Kidney glomerular epithelial cell (primary cell): ENCODE results near the gene OCRL.

Experiments
- DNase-seq: peaks from one replicate; lab custom pipeline; 2025; lab: John Stamatoyannopoulos, UW

The OCRL gene

DNA sequence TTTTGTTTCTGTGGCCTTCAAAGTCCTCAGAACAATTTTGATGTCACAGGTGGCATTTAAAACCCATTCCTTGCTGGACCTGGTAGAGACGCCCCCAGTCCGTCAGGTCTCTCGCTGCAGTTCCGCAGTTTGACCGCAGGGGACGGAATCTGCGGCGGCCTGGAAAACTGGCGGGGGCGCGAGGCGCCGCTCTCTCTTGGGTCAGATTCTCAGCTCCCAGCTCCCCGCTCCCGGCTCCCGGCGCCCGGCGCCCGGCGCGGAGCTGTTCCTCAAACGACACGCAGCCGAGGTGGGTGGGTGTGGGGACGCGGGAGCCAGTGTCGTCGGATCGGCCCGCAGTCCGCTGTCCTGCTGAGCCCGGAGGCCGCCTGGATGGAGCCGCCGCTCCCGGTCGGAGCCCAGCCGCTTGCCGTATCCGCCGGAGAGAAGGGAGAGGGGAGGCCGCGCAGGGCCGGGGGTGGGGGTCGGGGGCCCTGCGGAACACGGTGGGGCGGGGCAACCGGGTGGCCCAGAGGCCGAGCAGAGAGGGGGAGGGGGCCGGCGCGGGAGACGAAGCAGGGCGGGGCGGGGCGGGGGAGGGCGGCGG, at the start of gene OCRL:
Gene OCRL, plus strand, starts transcription at position 192 of the 586 bp plus-strand sequence. Its CDS starts 181 bp downstream, at position 373.
- peak; percentile 10 for DNase-seq

DNA sequence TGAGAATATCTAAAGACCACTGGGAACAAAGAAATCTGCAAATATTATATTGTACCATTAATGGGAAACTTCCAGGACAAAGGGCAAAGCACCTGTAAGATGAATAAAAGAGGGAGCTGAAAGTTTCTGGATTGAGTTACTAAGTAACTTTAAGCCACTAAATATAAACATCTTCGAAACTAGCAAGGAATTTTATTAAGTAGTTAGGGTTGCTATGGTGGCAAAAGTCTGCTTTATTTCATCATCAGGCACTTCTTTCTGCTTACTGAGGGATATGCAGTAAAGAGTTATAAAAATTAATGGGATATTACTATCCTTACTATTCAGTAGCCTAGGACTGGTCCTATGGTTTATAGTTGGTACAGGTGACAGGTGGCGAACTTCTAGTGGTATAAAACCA, 49.7 kb upstream of the OCRL start:
- DNase-seq: no peak

DNA sequence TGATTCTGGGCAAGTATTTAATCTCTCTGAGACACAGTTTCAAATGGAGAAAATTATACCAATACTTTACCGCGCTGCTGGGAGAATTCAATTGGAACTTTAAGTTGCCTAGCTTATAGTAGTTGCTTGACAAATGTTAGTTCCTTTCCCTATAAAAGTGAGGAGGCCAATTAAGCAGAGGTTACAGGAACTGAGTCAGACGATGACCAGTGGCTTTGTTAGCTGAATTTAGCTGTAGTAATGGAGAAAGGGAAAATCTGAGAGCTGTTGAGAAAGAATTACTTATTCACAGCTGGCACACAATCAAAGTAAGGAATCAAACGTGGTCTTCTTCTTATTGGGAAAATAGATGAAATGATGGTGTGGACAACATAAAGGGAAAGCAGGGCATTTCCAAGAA, 46.4 kb upstream of the OCRL start:
- peak; percentile 12 for DNase-seq

DNA sequence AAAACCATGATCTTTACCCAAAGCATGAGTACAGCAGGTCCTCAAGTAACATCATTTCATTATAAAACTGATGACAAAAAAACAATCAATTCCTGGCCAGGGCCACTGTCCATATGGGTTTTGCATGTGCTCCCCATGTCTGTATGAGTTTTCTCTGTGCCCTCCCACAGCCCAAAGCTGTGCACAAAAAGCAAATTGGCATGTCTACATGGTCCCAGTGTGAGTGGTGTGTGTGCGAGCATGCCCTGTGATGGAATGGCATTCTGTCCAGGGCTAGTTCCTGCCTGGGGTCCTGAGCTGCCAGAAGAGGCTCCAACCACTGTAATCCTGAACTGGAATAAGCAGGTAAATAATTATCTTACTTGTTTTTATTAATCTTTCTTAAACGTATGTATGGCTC, 45.2 kb upstream of the OCRL start:
- no peak for DNase-seq

DNA sequence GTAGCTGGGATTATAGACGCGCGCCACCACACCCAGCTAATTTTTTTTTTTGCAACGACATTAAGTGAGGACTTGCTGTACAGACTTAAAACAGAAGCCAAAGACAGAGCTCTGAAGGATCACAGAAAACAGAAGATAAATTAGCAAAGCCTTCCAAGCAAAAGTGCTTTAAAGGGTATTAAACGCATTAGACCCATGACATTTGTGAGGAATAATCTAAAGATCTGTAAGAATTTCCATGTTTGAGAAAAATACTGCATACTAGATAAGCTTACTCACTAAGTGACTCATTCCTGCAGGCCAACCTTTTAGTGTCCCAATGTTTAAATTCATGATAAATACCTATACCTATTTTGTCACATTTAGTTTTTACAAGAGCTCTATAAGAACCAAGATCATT, 44.2 kb upstream of the OCRL start:
- no peak for DNase-seq

DNA sequence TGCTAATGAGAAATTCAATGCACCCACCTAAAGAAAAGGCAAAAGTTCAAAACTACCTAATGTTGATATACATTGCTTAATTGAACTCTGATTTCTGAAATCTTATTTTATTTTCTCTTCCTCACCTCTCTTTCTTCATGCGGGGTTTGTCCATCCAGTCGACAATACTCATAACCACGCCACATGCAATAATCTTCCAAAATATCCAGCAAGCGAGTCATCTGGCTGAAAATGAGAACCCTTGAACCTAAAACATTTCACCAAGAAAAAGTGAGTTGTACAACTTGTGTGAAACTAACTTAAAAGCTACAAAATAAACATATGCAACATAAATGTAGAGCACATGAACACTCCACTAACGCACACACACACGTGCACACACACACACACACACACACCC, 43.4 kb upstream of the OCRL start:
- no peak for DNase-seq

DNA sequence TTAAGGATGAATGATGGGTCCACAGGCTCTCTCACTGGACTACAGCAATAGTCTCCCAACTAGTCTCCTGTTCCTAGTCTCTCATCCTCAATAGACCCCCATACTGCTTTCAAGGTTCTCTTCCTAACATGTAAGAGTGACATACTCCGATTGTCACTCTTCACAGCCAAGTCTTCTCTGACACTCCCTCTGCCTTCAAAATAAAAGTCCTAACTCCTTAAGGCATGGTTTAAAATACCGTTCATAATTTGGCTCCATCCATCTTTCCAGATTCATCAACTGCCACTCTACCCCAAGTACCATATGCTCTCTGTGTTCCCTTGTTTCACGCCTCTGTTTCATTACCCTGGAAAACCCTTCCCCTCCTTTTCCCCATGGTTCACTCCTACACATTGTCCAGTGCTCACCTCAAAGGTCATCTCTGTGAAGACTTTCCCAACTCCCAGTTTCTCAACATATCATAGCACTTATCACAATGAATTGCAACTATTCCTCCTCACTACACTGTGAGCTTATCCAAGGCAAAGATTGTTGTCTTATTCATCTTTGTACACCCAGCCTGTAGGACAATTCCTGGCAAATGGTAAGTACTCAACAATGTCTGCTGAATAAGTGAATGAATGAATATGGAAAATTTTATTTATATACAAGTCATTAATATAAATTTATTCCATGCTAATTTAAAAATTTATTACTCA, 42.8 kb upstream of the OCRL start:
- no peak for DNase-seq

DNA sequence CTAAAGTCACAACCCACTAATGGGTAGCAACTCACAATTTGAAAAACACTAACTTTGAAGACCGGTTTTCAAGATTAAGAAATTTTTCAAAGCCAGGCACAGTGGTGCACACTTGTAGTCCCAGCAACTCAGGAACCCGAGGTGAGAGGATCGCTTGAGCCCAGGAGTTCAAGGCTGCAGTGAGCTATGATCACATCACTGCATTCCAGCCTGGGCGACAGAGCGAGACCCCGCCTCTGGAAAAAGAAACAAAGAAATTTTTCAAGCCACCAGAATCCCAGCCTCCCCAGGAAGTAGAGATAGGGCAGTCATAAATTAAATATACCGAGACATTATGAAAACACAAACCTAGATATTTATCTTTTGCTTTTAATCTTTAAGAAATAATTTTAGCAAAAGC, 29.7 kb upstream of the OCRL start:
- DNase-seq: no peak

DNA sequence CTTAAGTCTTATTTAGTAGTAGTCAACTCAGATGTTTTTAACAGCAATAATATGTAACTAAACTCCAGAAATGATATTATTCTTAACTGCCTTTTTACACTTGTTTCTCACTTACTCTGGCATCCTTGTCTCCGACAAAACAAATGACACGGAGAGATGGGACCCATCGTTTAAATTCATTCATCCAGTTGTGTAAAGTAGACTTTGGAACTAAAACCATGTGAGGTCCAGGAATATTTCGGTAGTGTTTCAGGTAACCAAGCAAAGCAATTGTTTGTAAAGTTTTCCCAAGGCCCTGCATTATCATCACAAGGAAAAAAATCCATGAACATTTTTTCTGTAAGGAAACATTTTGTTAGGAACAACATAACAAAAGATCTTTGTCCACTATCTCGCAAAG, 28.4 kb upstream of the OCRL start:
- no peak for DNase-seq

DNA sequence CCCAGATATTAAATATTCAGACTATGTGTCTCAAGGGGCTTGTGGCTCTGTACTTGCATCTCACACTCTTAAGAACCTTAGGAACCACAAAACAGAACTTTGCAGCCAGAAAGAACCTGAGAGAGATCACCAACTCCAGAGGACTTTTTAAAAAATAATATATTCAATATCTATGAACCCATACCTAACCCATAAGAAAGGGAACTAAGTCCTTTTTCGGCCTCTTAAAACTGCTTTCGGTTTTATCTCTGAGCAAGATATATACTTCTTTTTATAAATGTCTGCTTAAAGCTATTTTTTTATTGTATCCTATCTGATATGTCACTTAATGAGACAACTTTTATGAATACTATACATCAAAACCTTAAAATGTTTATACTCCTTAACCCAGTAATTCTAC, 27.6 kb upstream of the OCRL start:
- DNase-seq: no peak

DNA sequence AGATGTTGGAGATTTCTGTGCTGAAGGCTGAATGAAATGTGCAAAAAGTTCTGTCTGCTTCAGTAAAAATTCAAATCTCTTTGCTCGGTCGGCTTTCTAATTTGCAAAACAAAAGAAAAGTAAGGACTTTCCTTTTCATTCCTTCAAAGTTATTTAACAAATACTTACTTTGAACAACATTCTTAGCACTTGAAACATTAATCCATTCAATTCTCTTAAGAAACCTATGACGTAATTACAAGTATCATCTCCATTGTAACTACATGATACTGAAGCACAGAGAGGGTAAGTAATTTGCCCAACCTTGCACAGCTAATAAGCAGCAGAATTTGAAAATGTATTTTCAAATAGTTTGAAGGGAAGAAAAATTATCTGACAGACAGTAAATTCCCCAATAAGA, 23.7 kb upstream of the OCRL start:
- DNase-seq: no peak

DNA sequence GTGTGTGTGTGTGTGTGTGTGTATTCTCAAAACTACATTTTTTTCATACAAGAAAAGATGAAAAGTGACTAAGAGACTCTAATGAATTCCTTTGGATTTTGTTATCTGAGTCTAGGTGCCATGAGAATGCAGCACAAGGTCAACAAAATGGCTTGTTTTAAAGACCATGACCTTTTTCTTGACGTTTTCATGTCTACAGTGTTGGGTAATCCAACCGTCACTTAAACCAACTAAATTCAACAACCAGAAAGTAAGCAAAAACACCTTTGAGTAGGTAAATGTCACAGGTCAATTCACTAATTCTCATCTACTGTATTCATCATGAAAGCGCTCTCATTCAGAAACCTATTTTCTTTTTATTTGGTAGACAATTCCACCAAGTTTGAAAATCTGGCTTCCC, 19.9 kb upstream of the OCRL start:
- no peak for DNase-seq

DNA sequence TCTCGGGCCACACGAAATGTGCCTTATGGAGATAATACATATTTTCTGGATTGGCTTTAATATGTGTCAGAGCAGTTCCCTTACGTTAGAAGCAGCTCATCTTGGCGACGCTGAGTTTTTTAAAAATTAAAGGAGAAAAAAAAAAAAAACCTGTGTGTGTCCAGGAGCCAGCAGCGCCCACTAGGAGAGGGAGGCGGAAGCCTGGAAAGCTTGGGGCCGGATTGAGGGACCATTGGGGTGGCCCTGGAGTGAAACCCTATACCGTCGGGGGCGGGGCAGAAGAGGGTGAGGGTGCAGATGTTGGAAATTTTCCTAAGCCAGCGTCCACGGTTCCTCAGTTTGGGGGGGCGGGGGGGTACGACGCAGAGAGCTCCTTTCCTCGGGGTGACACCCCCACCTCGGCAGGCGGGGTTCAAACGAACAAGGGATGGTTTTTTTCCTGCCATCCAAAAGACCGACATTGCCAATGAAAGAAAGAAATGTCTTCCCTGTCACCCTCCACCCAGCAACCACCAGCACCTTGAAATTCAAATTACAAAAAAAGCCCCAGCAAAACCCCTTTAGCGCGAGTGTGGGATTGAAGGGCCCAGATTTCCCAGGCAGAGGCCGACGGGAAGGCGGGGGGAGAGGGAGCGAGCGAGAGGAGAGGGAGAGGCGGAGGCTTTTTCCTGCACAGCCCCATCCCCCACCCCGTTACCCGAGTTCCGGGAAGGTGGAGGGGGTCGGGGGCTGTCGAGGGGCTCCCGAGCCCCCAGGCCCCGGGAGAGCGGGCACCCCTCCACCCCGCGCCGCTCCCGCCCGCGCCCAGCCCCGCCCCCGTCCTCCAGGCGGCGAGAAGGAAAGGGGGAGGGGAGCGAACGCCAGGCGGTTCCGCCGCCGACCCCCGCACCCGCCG, 17.6 kb upstream of the OCRL start:
- peak; percentile 7 for DNase-seq

DNA sequence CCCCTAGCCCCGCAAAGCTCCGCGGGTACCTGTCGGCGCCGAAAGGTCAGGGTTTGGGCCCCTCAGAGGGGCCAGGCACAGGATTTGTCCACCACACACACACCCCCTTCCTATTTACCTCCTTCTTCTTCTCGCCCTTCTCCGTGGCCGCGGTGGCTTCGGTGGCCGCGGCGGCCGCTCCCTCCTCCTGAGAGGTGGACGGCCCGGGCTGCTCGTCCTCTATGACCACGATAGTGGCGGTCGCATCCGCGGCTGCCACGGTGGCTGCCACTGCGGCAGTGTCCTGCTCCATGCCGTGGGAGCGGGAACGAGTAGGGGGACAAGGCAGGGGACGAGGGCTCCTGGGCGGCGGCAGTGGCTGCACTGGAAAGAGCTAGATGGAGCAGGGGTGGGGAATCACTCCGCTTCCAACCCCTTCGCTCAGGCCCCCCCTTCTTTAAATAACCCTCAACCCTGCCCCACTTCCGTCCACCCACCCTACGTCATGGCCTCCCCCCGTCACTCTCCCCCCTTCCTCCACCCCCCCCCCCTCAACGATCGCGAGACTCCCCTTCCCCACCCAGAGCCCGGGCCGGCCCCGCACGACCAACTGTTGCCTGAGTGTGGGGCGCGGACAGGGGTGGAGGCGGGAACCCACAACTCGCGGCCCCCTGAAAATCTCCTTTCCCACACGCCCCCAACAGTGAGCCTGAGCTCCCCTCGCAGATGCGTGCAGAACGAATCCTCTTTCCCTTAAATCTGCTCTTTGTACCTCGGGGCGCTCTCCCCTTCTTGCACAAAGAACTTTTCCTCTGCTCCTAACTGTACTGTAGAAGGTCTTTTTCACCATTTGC, 16.8 kb upstream of the OCRL start, which contains the start of gene SMARCA1:
Gene SMARCA1, minus strand, starts transcription at position 412 of the 833 bp plus-strand sequence. Its CDS starts 120 bp downstream, at position 292.
- DNase-seq: peak; percentile 7

DNA sequence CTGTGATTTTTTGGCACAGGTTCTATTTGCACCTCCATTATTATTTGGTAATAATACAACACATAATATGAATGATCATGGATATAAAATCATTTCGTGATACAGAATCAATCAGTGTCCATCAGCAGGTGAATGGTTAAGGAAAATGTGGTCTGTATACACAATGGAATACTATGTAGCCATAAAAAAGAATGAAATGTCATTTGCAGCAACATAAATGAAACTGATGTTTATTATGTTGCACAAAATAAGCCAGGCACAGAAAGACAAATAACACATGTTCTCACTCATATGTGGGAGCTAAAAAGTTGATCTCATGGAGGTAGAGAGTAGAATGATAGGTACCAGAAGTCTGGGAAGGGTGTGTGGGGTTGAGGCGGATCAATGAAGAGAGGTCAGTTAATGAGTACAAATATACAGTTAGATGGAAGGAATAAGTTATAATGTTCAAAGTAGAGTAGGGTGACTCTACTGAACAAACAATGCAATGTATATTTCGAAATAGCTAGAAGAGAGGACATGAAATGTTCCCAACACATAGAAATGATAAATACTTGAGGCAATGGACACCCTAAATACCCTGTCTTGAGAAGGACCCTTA, 15.7 kb upstream of the OCRL start:
- no peak for DNase-seq

DNA sequence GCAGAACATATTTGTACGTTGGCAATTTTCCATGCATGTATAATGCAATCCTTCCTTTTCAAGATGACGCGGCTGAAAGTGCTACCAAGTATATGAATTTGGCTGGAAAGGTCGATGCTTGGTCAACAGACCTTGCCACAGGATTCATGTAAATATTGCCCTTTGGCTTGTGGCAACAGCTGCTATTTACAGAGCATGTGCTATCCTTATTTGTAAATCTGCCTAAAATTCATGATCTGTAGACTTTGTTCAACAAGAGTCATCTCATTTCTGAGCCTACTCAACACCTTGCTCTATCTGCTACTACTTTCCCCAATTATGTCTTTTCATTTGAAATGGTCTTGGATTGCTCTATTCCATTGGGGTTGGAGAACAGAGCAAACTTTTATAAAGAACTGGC, 14.9 kb upstream of the OCRL start:
- DNase-seq: no peak

DNA sequence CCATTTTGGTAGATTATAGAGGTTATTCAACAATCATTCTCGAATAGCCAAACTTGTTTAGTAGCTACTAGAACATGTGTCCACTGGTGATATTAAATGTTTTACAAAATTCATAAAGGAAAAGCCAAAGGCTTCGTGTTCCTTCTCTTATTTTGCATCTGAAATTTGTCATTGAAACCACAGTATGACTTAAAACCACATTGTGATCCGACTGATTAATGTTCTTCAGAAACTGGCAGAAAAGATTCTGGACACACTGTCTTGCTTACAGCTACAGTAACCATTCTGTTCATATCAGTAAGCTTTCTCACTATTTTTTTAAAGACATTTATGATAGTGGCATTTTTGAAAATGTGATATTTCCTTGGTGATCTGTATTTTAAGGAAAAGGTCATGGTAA, 14.2 kb upstream of the OCRL start:
- no peak for DNase-seq

DNA sequence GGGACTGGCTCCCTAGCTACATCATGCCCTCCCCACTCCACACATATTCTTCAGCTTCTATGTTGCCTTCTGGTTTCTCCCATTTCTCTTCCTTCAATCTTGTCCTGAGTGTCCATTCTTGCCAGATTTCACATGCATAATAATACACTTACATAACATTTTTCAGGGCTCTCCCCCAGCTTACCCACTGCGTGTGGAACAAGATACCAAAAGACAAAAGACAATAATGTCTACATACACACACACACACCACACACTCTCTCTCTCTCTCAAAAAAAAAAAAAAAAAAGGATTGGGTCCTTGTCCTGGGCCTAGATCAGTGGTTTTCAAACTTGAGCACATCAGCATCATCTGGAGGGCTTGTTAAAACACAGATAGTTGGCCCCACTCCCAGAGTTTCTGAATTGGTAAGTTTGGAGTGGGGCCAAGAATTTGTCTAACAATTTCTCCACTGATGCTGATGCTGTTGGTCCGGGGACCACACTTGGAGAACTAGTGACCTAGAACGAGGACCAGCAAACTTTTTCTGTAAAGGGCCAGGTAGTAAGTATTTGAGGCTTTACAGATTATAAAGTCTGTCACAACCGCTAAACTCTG, 10.3 kb upstream of the OCRL start:
- no peak for DNase-seq

DNA sequence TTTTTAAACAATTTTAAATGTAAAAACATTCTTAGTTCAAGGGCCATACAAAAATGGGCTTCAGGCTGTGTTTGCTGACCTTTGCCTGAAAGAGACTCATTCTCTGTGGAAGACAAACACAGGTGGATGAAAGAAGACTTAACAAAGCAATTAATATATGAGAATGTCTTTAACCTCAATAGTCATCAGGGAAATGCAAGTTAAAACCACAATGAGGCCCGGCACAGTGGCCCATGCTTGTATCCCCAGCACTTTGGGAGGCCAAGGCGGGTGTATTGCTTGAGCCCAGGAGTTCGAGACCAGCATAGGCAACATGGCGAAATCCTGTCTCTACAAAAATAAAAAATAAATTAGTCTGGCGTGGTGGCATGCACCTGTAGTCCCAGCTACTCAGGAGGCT, 9.6 kb upstream of the OCRL start:
- no peak for DNase-seq

DNA sequence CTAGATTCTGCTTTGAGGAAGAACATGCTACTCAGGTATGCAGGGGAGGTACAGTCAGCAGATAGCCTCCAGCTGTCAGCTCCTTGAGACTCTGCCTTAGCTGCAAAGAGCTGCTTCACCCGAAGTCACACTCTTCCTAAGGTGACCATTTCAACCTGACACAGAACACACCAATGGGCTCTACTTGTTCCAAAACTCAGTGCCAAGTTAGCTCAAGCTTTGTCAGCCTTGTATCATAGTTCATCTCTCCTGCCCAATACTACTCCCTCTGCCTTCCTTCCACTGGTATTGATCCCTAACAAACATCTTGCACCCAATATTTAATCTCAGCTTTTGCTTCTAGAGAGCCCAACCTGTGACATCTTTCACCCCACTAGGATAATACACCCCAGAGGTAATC, 8.9 kb upstream of the OCRL start:
- no peak for DNase-seq
